GM23248 (cell line): ENCODE results near the gene ADGRF1. TPM values are rescaled to one million over a fixed set of nuclear protein-coding genes. Genes with fewer than 3 reads are reported as not detected.

Source experiments
- DNase-seq: peaks from one replicate; pipeline ENCODE4 v3.0.0-alpha.2; 2015
- H2AFZ ChIP-seq: fragments of 200-600 bp; sonication (generic); 2 replicates; pipeline ENCODE4 v1.6.1; 2016; ENCODE audit warnings: antibody characterized with exemption
- H3F3A ChIP-seq: fragments of 200-600 bp; sonication (generic); 2 replicates; pipeline ENCODE4 v1.6.1; 2016; ENCODE audit warnings: mild to moderate bottlenecking, antibody characterized with exemption, mixed run types; ENCODE audit not compliant: insufficient read depth
- H3K27ac ChIP-seq: fragments of 200-600 bp; sonication (generic); 2 replicates; pipeline ENCODE4 v1.5.1; 2016; ENCODE audit warnings: mild to moderate bottlenecking
- H3K27me3 ChIP-seq: fragments of 200-600 bp; sonication (generic); replicated peaks from 2 replicates; pipeline ENCODE4 v1.6.1; 2016; ENCODE audit warnings: mild to moderate bottlenecking; ENCODE audit not compliant: insufficient read depth
- H3K36me3 ChIP-seq: fragments of 200-600 bp; sonication (generic); 2 replicates; pipeline ENCODE4 v1.6.1; 2016; ENCODE audit warnings: low read depth, mild to moderate bottlenecking
- H3K4me1 ChIP-seq: fragments of 200-600 bp; sonication (generic); 2 replicates; pipeline ENCODE4 v1.6.1; 2016; ENCODE audit warnings: mild to moderate bottlenecking; ENCODE audit not compliant: insufficient read depth
- H3K4me2 ChIP-seq: fragments of 200-600 bp; sonication (generic); one replicate; pipeline ENCODE4 v1.6.1; 2016; ENCODE audit warnings: mild to moderate bottlenecking; ENCODE audit not compliant: unreplicated experiment
- H3K4me3 ChIP-seq: fragments of 200-600 bp; sonication (generic); 2 replicates; pipeline ENCODE4 v1.5.1; 2016; ENCODE audit warnings: mild to moderate bottlenecking
- H3K79me2 ChIP-seq: fragments of 200-600 bp; sonication (generic); 2 replicates; pipeline ENCODE4 v1.6.1; 2016; ENCODE audit warnings: mild to moderate bottlenecking; ENCODE audit not compliant: insufficient read depth
- H3K9ac ChIP-seq: fragments of 200-600 bp; sonication (generic); 2 replicates; pipeline ENCODE4 v1.6.1; 2016; ENCODE audit warnings: mild to moderate bottlenecking
- H3K9me2 ChIP-seq: fragments of 200-600 bp; sonication (generic); 2 replicates; pipeline ENCODE4 v1.6.1; 2016; ENCODE audit warnings: mixed run types, mild to moderate bottlenecking, moderate library complexity; ENCODE audit not compliant: insufficient read depth
- H3K9me3 ChIP-seq: fragments of 200-600 bp; sonication (generic); one replicate; pipeline ENCODE4 v1.6.1; 2017; ENCODE audit warnings: low read depth
- H4K20me1 ChIP-seq: fragments of 200-600 bp; sonication (generic); 2 replicates; pipeline ENCODE4 v1.6.0; 2016; ENCODE audit not compliant: insufficient read depth
- EZH2 ChIP-seq: fragments of 200-600 bp; sonication (generic); IDR thresholded peaks from 2 replicates; pipeline ENCODE4 v1.6.1; 2018; ENCODE audit warnings: antibody characterized with exemption, mild to moderate bottlenecking; ENCODE audit not compliant: insufficient read depth, poor library complexity, severe bottlenecking
- EZH2phosphoT487 ChIP-seq: fragments of 200-600 bp; sonication (generic); IDR thresholded peaks from 2 replicates; pipeline ENCODE4 v1.6.1; 2018; ENCODE audit warnings: antibody characterized with exemption, moderate library complexity, mild to moderate bottlenecking, low read depth; ENCODE audit not compliant: insufficient read depth
- WGBS, 2 experiments: methylation state at CpG; one replicate each; pipeline ENCODE4 v1.1.6; 2015 to 2017; ENCODE audit warnings: low lambda C conversion rate in 2 of 2, low coverage in 1 of 2; ENCODE audit errors: missing lambda C conversion rate in 2 of 2; 5-methylcytosine and 5-hydroxymethylcytosine counted together
- in situ Hi-C: fragments of 300-500 bp; cut with MboI; formaldehyde crosslinking; loops from 2 replicates; pipeline ENCODE4 v1.15.0; 2020
- polyA plus RNA-seq: library from polyadenylated mRNA; unstranded; fragments of >200 nt; fragmentation: Nextera tagmentation; extraction: Ambion mirVana; gene quantifications from 2 replicates; pipeline ENCODE4 v1.2.1, GENCODE V29; 2016
- total RNA-seq: library from RNA; depleted of rRNA; stranded (reverse); fragments of >200 nt; shearing (Covaris generic); gene quantifications from 2 replicates; pipeline ENCODE4 v1.2.3, GENCODE V29; 2014

Gene ADGRF1
- total and polyA plus RNA-seq, 2 experiments from 2014 or later: not detected

DNA sequence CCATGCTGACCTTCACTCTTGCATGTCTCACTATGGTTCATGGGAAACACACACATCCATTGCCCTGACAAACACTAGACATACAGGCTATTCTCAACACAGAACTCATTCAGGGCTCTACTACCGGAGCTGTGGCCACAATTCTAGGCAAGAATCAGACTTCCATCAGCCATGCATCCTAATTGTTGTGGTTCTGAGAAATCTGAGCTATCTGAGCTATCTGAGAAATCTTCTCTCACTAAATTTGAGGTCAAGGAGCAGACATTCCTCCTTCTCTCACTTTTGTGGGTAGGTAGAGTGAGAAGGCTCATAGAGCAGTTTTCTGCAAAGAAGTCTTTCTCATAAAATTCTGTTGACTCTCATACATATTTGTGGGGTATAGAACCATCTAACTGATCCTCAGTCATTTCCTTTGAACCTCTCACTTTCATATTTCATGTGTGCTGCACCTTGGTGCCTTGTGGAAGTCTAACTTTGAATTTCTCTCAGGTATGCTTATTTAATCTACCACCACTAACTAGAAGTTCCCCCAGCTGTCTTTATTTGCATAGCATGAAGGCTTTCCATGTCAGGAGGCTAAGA, 43.6 kb downstream of the ADGRF1 start:
- WGBS, 2 experiments: 4 to 12% methylated on average over 1 of the region's 1 CpG
- H3K4me3 ChIP-seq: no peak overlapping the region
- no peak overlapping the region for H3K4me2 ChIP-seq
- no peak overlapping the region for H2AFZ ChIP-seq
- no peaks in the 10 kb centered on the region for H3K9me3 ChIP-seq
- H3K79me2 ChIP-seq: no peaks in the 10 kb centered on the region
- H3K36me3 ChIP-seq: no peaks in the 10 kb centered on the region
- H3K9me2 ChIP-seq: no peaks in the 10 kb centered on the region
- H4K20me1 ChIP-seq: no peaks in the 10 kb centered on the region
- H3K27ac ChIP-seq: no peak overlapping the region
- H3K4me1 ChIP-seq: 0 out of 2 replicates have a peak, but pooled peaks cover 3% of the 10 kb centered on the region
- H3K9ac ChIP-seq: no peak overlapping the region
- H3K27me3 ChIP-seq: 0 out of 2 replicates have a peak, but pooled peaks cover 4% of the 10 kb centered on the region
- DNase-seq: no peak
- TF ChIP-seq EZH2phosphoT487: no peak
- no peak for TF ChIP-seq EZH2
- H3F3A ChIP-seq: no peaks in the 10 kb centered on the region
- in situ Hi-C loops: no loop called here

DNA sequence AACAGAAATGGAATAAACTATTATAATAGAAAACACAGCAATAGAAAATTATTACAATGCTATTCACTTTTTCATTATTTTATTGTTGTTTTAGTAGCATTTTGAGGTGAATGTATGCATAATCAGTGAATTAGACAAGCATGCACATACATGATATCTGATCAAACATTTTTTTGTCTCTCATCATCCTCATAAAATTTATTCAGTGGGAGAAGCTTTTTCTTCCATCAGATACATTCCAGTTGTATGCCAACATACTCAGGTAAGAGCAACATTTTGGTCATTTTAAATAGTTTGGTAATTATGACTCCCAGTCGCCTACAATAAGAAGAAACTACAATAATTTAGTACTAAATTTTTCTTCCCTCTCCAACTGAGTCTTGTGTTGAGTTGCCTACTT, 44.5 kb downstream of the ADGRF1 start:
- WGBS, 2 experiments: 3 to 5% methylated on average over 1 of the region's 1 CpG
- in situ Hi-C loops: no loop called here
- no peak overlapping the region for H2AFZ ChIP-seq
- no peak overlapping the region for H3K9ac ChIP-seq
- no peaks in the 10 kb centered on the region for H4K20me1 ChIP-seq
- no peaks in the 10 kb centered on the region for H3K79me2 ChIP-seq
- no peak overlapping the region for H3K4me2 ChIP-seq
- DNase-seq: no peak
- no peaks in the 10 kb centered on the region for H3K9me3 ChIP-seq
- no peak overlapping the region for H3K4me3 ChIP-seq
- H3K36me3 ChIP-seq: no peaks in the 10 kb centered on the region
- no peak overlapping the region for H3K27ac ChIP-seq
- H3K27me3 ChIP-seq: 0 out of 2 replicates have a peak, but pooled peaks cover 4% of the 10 kb centered on the region
- TF ChIP-seq EZH2phosphoT487: no peak
- no peak for TF ChIP-seq EZH2
- H3K9me2 ChIP-seq: no peaks in the 10 kb centered on the region
- 0 out of 2 replicates have a peak, but pooled peaks cover 5% of the 10 kb centered on the region for H3K4me1 ChIP-seq
- no peaks in the 10 kb centered on the region for H3F3A ChIP-seq

DNA sequence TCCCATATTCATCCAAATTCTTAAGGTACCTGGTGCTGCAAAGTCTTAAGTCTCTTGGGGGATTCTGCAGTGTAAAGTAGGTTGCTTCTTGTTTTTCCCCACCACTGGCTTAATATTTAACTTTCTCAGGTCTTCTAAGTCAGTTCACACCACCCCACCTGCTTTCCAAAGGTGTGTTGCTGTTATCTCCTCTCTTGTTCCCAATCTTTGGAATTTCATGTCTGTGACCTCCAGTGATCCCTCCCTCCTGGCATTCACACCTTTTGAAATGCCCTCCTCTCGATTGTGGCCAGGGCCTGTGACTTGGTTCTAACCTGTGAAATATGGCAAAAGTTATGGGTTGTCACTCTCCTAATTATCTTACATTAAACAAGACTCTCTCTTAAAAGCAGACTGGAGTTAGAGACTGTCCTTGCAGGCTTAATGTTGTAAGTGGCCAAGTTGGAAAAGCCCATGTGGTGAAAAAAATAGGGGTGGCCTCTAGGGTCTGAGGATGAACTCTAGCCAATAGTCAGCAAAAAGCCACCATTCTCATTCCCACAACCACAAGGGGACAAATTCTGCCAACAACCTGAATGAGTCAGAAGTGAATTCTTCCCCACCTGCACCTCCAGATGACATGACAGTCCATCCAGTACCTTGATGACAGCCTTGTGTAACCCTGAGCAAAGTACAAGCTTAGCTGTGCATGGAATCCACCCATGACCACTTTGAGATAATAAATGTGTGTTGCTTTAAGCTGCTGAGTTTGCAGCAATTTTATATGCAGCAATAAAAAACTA, 45.1 kb downstream of the ADGRF1 start:
- no peak for TF ChIP-seq EZH2
- TF ChIP-seq EZH2phosphoT487: no peak
- Histone ChIP-seq H3K4me2 (no peak overlapping the region), H3K4me3 (no peak overlapping the region), H3F3A (no peaks in the 10 kb centered on the region), H3K79me2 (no peaks in the 10 kb centered on the region), H3K27me3 (0 out of 2 replicates have a peak, but pooled peaks cover 4% of the 10 kb centered on the region), H3K4me1 (0 out of 2 replicates have a peak, but pooled peaks cover 5% of the 10 kb centered on the region), H3K9me2 (no peaks in the 10 kb centered on the region), H3K9me3 (no peaks in the 10 kb centered on the region), H3K36me3 (no peaks in the 10 kb centered on the region), H2AFZ (no peak overlapping the region), H3K27ac (no peak overlapping the region), H4K20me1 (no peaks in the 10 kb centered on the region), H3K9ac (no peak overlapping the region)
- DNase-seq: no peak
- in situ Hi-C loops: no loop called here
- 0 to 3% methylated on average over 1 of the region's 1 CpG for WGBS, 2 experiments

DNA sequence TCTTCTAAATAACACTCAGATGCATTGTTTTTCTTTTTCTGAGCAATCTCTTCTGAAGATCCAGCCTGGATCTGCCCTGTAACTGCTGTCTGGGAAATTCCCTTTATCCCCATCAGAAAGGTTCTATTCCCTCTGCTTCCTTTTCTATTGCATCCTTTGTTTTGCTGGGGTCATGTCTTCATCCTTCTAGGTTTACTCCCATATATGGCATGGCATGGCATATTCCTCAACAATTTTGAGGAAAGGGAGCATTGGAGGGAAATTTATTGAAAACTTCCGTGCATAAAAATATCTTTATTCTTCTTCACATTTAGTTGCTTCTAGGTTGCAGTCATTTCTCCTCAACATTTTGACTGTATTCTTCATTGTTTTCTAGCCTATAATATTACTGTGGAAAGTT, 47.2 kb downstream of the ADGRF1 start:
- 13 to 26% methylated on average over 1 of the region's 1 CpG for WGBS, 2 experiments
- no peak for TF ChIP-seq EZH2phosphoT487
- TF ChIP-seq EZH2: no peak
- no peak overlapping the region for H3K27ac ChIP-seq
- 0 out of 2 replicates have a peak, but pooled peaks cover 4% of the 10 kb centered on the region for H3K27me3 ChIP-seq
- 0 out of 2 replicates have a peak, but pooled peaks cover 5% of the 10 kb centered on the region for H3K4me1 ChIP-seq
- no peak overlapping the region for H3K9ac ChIP-seq
- in situ Hi-C loops: no loop called here
- H3K9me2 ChIP-seq: no peaks in the 10 kb centered on the region
- H3K9me3 ChIP-seq: no peaks in the 10 kb centered on the region
- H3F3A ChIP-seq: no peaks in the 10 kb centered on the region
- no peaks in the 10 kb centered on the region for H3K36me3 ChIP-seq
- H3K4me2 ChIP-seq: no peak overlapping the region
- H3K79me2 ChIP-seq: no peaks in the 10 kb centered on the region
- no peak overlapping the region for H2AFZ ChIP-seq
- H3K4me3 ChIP-seq: no peak overlapping the region
- no peaks in the 10 kb centered on the region for H4K20me1 ChIP-seq
- no peak for DNase-seq
